ENCODE results near the gene ELP5.

The ELP5 gene

GRCh38 chr17:7280519-7281073 lies 28.6 kb downstream of the ELP5 start (continued):
- TF ChIP-seq ZNF155 (tag by site-specific recombination; IDR thresholded peaks at IDR 0.05) (no peak), ZNF140 (tag by site-specific recombination; IDR thresholded peaks at IDR 0.05) (no peak), GLI4 (tag by site-specific recombination; IDR thresholded peaks at IDR 0.05) (no peak), ZBTB21 (tag by site-specific recombination; IDR thresholded peaks at IDR 0.05) (no peak), ZNF169 (tag by site-specific recombination; IDR thresholded peaks at IDR 0.05) (no peak), ZNF433 (tag by site-specific recombination; IDR thresholded peaks at IDR 0.05; ENCODE audit: low read depth) (no peak)
- TF ChIP-seq, protein P1, sequence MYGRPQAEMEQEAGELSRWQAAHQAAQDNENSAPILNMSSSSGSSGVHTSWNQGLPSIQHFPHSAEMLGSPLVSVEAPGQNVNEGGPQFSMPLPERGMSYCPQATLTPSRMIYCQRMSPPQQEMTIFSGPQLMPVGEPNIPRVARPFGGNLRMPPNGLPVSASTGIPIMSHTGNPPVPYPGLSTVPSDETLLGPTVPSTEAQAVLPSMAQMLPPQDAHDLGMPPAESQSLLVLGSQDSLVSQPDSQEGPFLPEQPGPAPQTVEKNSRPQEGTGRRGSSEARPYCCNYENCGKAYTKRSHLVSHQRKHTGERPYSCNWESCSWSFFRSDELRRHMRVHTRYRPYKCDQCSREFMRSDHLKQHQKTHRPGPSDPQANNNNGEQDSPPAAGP (tag by site-specific recombination; IDR thresholded peaks at IDR 0.05), result peak; percentile 56; the same call in 1 of the 2 replicates
- TF ChIP-seq, protein P2, sequence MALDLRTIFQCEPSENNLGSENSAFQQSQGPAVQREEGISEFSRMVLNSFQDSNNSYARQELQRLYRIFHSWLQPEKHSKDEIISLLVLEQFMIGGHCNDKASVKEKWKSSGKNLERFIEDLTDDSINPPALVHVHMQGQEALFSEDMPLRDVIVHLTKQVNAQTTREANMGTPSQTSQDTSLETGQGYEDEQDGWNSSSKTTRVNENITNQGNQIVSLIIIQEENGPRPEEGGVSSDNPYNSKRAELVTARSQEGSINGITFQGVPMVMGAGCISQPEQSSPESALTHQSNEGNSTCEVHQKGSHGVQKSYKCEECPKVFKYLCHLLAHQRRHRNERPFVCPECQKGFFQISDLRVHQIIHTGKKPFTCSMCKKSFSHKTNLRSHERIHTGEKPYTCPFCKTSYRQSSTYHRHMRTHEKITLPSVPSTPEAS (tag by site-specific recombination; IDR thresholded peaks at IDR 0.05), result no peak

GRCh38 chr17:7281074-7281952 lies 29.3 kb downstream of the ELP5 start, which contains the start of gene SLC2A4:
Gene SLC2A4, plus strand, starts transcription at chr17:7281718. Its CDS starts 217 bp downstream, at chr17:7281935.
- H3K9me3 ChIP-seq (ENCODE audit: control insufficient read depth, insufficient read depth, low read depth, low read length), result no peaks in the 10 kb centered on the region
- H3K36me3 ChIP-seq (ENCODE audit: control insufficient read depth in 2 of 2, insufficient read depth in 1 of 2, low read length in 2 of 2), result no peaks in the 10 kb centered on the region; a peak in 1 of 3 replicates
- no peak within 1 kb of the TSS for H3K27ac ChIP-seq (ENCODE audit: extremely low read depth, low read depth, low read length)
- peaks cover 9% of the 10 kb centered on the region for H3K4me1 ChIP-seq (ENCODE audit: control insufficient read depth, insufficient read depth, low read length)
- H3K4me3 ChIP-seq (ENCODE audit: low read depth, low read length), result peak within 1 kb of the TSS; percentile 53
- ChIA-PET POLR2A (interaction anchor here (0.7 to 3.1 kb wide), 19 partner anchors 10 to 122 kb away, joined by 3 to 20 read pairs (median 4); partner anchors contain the start of genes CTDNEP1, DVL2, ELP5 and NEURL4), CTCF (interaction anchor here (0.6 to 9.0 kb wide), 22 partner anchors 11 to 766 kb away, joined by 3 to 160 read pairs (median 4); partner anchors contain the start of genes CTDNEP1 and SENP3)
- TF ChIP-seq, protein P3, sequence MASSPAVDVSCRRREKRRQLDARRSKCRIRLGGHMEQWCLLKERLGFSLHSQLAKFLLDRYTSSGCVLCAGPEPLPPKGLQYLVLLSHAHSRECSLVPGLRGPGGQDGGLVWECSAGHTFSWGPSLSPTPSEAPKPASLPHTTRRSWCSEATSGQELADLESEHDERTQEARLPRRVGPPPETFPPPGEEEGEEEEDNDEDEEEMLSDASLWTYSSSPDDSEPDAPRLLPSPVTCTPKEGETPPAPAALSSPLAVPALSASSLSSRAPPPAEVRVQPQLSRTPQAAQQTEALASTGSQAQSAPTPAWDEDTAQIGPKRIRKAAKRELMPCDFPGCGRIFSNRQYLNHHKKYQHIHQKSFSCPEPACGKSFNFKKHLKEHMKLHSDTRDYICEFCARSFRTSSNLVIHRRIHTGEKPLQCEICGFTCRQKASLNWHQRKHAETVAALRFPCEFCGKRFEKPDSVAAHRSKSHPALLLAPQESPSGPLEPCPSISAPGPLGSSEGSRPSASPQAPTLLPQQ (tag by site-specific recombination; IDR thresholded peaks at IDR 0.05), result peak; percentile 61; the same call in 1 of the 2 replicates
- TF ChIP-seq PRDM10 (tag by site-specific recombination; IDR thresholded peaks at IDR 0.05) (peak; percentile 19; the same call in 1 of the 2 replicates), ZNF23 (tag by site-specific recombination; IDR thresholded peaks at IDR 0.05; ENCODE audit: borderline replicate concordance) (no peak), KLF1 (tag by site-specific recombination; IDR thresholded peaks at IDR 0.05) (peak; percentile 70), YY2 (tag by site-specific recombination; IDR thresholded peaks at IDR 0.05) (no peak), ZBTB44 (tag by site-specific recombination; IDR thresholded peaks at IDR 0.05) (no peak), ZNF10 (tag by site-specific recombination; IDR thresholded peaks at IDR 0.05) (no peak), GLIS2 (tag by site-specific recombination; IDR thresholded peaks at IDR 0.05) (peak; percentile 63; the same call in 1 of the 2 replicates), KLF10 (tag by site-specific recombination; IDR thresholded peaks at IDR 0.05) (peak; percentile 98), PATZ1 (tag by site-specific recombination; IDR thresholded peaks at IDR 0.05) (peak; percentile 98), ZNF416 (tag by site-specific recombination; IDR thresholded peaks at IDR 0.05) (no peak), TCF7L2 (IDR thresholded peaks at IDR 0.05; ENCODE audit: borderline replicate concordance, low read depth, low read length) (peak; percentile 92), BCL11A (tag by site-specific recombination; IDR thresholded peaks at IDR 0.05; ENCODE audit: low read depth) (no peak)
- TF ChIP-seq, protein P4, sequence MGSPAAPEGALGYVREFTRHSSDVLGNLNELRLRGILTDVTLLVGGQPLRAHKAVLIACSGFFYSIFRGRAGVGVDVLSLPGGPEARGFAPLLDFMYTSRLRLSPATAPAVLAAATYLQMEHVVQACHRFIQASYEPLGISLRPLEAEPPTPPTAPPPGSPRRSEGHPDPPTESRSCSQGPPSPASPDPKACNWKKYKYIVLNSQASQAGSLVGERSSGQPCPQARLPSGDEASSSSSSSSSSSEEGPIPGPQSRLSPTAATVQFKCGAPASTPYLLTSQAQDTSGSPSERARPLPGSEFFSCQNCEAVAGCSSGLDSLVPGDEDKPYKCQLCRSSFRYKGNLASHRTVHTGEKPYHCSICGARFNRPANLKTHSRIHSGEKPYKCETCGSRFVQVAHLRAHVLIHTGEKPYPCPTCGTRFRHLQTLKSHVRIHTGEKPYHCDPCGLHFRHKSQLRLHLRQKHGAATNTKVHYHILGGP (tag by site-specific recombination; IDR thresholded peaks at IDR 0.05), result no peak
